ENCODE measurements around the gene COL26A1. TPM values are rescaled to one million over a fixed set of nuclear protein-coding genes. Genes with fewer than 3 reads are reported as not detected.

COL26A1 gene
- total RNA-seq, 2 experiments from 2014 or later = not detected

DNA sequence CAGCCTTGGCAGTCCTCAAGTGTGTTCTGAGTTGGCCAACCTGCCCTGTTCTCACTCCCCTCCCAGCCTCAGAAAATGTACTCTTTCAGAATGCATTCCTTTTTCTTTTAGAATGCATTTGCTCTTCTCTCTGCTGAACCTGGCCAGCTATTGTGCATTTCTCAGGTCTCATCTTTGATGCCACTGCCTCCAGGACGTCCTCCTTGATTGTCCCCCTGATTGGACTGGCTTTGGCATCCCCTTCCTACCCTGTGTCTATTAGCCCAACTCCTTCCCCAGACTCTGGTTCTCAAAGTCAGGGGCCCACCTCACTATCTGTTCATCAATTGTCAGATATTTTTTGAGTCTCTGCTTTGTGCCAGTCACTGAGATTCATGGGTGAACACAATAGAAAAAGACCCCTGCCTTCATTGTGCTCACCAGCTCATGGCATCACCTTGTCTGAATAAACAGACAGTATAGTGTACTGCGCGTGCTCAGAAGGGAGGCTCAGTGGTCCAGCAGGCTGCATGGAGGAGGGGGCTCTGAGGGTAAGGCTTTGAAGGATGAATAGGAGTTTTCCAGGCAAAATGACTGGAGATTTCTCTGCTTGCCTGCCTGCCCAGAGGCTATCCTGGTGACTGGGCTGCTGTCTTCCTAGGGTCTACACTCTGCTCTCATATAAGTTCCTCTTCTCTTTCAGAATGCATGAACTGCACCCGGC, 169.9 kb downstream of the COL26A1 start:
- CTCF ChIA-PET = no interaction called here

DNA sequence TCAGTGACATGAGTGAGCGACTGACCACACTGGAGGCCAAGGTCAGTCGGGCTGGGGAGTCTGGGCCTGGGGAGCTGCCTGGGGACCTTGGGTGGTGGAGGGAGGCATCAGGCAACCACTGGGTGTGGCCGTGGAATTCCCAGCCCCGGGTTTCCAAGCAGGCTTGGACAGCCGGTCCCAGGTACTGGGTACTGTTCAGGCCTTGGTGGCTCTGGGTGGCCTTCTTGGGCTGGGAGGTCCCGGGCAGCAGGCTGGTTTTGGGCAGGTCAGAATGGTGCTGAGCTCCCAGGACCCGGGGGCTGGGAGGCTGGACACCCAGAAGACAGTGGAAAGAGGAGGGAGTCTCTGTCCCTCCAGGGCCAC, 170.4 kb downstream of the COL26A1 start:
- no peak for DNase-seq
- H3K27ac Mint-ChIP-seq = no peak overlapping the region
- no peaks in the 10 kb centered on the region for H3K9me3 Mint-ChIP-seq
- H3K27me3 Mint-ChIP-seq = peaks cover 1% of the 10 kb centered on the region
- no peaks in the 10 kb centered on the region for H3K36me3 Mint-ChIP-seq (ENCODE audit: low read depth)
- H3K4me1 Mint-ChIP-seq = no peaks in the 10 kb centered on the region
- ChIA-PET POLR2A (no interaction called here), CTCF (no interaction called here)
- H3K4me3 Mint-ChIP-seq = no peak overlapping the region

More for the DNA sequence above, 169.9 kb downstream of the COL26A1 start:
- POLR2A ChIA-PET = no interaction called here
- Mint-ChIP-seq H3K27me3 (peaks cover 1% of the 10 kb centered on the region), H3K36me3 (ENCODE audit: low read depth) (no peaks in the 10 kb centered on the region), H3K9me3 (no peaks in the 10 kb centered on the region), H3K27ac (no peak overlapping the region), H3K4me1 (no peaks in the 10 kb centered on the region), H3K4me3 (no peak overlapping the region)
- no peak for DNase-seq

DNA sequence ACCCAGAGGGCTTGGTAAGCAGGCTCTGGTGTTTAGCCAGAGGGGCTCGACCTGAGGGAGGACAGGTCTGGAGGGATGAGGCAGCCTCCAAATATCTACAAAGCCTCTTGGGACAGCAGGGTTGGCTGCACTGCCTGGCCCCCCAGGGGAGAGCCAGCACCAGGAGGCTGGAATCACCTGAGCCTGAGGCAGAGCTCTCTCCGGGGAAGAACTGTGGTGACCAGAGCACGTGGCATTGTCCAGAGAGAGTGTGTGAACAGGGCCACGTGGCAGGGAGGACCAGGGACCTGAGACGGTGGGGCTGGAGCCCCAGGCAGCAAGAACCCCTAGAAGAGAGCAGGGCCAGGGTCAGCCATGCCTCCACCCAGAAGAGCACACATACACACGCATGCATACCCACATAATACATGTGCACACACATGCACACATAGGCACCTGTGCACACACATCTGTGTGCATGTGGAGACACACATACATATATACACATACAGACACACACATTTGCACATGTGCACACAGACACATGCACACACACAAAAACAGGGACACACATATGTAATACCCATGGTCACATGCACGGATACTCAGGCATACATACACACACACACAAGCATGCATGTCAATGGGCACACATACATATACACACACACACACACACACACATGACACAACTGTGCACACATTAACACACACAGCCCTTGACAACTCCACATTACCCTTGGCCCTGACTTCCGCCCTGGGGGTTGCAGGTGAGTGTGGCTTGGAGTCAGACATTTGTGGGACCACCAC, 171.5 kb downstream of the COL26A1 start:
- Mint-ChIP-seq H3K27ac (no peak overlapping the region), H3K36me3 (ENCODE audit: low read depth) (no peaks in the 10 kb centered on the region), H3K4me3 (no peak overlapping the region), H3K4me1 (no peaks in the 10 kb centered on the region), H3K9me3 (no peaks in the 10 kb centered on the region), H3K27me3 (peaks cover 1% of the 10 kb centered on the region)
- ChIA-PET POLR2A (no interaction called here), CTCF (no interaction called here)
- no peak for DNase-seq

DNA sequence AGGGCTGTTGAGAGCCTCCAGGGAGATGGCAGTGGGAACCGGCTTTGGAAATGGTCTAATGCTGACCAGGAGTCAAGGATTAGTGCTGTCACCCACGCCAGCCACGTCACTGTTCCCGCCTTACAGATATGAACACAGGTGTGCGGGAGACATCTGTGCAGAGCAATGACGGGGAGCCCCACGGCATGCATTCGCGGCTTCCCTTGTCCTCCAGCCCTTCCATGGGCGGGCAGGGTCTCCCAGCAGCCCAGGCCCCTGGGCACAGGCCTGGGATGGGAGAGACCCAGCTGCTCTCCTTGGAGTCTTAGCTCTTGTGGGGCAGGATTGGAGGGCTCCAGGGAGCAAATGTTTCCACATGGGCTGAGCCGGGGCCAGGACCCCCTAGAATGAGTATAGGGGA, 172.2 kb downstream of the COL26A1 start:
- ChIA-PET POLR2A (no interaction called here), CTCF (interaction anchor here (1.1 kb wide), 1 partner anchor 8 kb away, joined by 3 read pairs; no protein-coding TSS in a partner anchor)
- Mint-ChIP-seq H3K36me3 (ENCODE audit: low read depth) (no peaks in the 10 kb centered on the region), H3K4me3 (no peak overlapping the region), H3K27ac (no peak overlapping the region), H3K27me3 (peaks cover 1% of the 10 kb centered on the region), H3K9me3 (no peaks in the 10 kb centered on the region), H3K4me1 (no peaks in the 10 kb centered on the region)
- DNase-seq = no peak

DNA sequence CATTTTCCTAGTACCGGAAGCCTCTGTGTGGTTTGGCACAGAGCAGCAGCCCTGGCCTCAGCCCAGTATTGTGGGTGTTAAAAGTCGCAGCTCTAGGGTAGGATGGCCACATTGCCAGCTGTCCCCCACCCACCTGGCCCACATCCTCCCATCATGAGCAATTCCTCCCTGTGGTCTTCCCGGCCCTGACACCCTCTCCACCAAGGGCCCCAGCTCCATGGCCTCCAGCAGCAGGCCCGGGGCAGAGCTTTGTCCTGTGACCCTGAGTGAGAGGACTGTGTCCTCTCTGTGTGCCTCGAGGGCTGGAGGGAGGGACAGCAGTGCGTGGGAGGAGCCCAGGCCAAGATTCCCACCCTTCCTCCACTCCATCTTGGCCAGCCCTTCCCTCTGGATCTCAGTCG, 172.7 kb downstream of the COL26A1 start:
- DNase-seq = no peak
- CTCF ChIA-PET = interaction anchor here (1.1 kb wide), 1 partner anchor 8 kb away, joined by 3 read pairs; no protein-coding TSS in a partner anchor
- POLR2A ChIA-PET = no interaction called here
- no peak overlapping the region for H3K4me3 Mint-ChIP-seq
- no peaks in the 10 kb centered on the region for H3K9me3 Mint-ChIP-seq
- H3K27me3 Mint-ChIP-seq = peaks cover 1% of the 10 kb centered on the region
- H3K4me1 Mint-ChIP-seq = no peaks in the 10 kb centered on the region
- H3K36me3 Mint-ChIP-seq (ENCODE audit: low read depth) = no peaks in the 10 kb centered on the region
- no peak overlapping the region for H3K27ac Mint-ChIP-seq

DNA sequence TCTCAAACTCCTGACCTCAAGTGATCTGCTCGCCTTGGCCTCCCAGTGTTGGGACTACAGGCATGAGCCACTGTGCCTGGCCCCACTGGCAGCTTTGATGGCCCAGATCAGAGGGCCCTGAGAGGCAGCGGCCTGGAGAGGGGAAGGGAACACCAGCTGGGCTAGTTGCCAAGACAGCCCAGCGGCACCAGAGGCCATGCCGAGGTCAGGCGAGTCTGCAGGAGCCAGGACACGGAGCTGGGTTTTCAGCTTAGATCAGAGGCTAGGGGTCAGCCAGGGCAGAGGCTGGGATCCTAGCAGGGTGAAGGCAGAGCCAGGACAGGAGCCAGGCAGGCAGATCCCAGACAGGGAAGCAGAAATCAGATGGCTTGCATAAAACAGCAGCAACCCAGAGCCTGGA, 173.6 kb downstream of the COL26A1 start:
- ChIA-PET CTCF (interaction anchor here (1.1 kb wide), 1 partner anchor 130 kb away, joined by 3 read pairs; no protein-coding TSS in a partner anchor), POLR2A (no interaction called here)
- Mint-ChIP-seq H3K4me1 (no peaks in the 10 kb centered on the region), H3K9me3 (no peaks in the 10 kb centered on the region), H3K4me3 (no peak overlapping the region), H3K27me3 (peaks cover 1% of the 10 kb centered on the region), H3K36me3 (ENCODE audit: low read depth) (no peaks in the 10 kb centered on the region), H3K27ac (no peak overlapping the region)
- DNase-seq = no peak

DNA sequence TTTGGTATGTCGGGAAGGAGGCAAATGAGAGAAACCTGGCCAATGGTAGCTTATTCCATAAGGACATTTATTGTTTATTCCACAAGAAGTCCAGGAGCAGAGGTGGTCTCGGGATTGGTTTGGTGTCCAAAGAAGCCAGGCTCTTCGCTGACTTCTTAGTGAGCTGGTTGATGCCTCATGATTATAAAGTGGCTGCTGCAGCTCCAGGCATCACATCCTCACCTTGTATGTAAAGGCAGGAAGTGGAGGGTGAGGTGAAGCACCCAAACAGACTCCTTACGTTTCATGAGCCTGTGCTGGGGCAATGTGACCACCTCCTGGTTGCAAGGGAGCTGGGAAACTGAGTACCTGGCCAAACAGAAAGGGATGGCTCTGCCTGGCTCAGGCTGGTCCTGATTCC, 174.0 kb downstream of the COL26A1 start:
- Mint-ChIP-seq H3K27me3 (peaks cover 1% of the 10 kb centered on the region), H3K4me3 (no peak overlapping the region), H3K4me1 (no peaks in the 10 kb centered on the region), H3K9me3 (no peaks in the 10 kb centered on the region), H3K36me3 (ENCODE audit: low read depth) (no peaks in the 10 kb centered on the region), H3K27ac (no peak overlapping the region)
- no peak for DNase-seq
- ChIA-PET POLR2A (no interaction called here), CTCF (interaction anchor here (1.1 kb wide), 1 partner anchor 130 kb away, joined by 3 read pairs; no protein-coding TSS in a partner anchor)

DNA sequence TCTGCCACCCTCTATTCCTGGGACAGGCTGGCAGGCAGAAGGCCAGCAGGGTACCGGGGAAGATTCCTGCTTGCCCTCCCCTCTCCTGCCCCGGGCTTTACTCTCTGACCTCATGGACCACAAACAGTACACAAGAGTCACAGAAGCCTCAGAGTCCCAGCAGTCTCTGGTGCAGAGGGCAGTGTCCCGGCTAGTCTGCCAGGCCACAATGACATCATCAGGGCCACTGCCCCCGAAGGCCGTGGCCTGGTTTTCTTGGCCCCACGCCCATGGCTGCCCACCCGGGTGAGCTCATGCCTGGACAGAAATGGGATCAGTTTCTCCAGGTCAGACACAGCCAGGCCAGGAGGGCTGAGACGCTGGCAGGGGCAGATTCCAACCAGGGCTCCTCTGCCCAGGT, 174.5 kb downstream of the COL26A1 start:
- Mint-ChIP-seq H3K27me3 (peaks cover 1% of the 10 kb centered on the region), H3K4me1 (no peaks in the 10 kb centered on the region), H3K9me3 (no peaks in the 10 kb centered on the region), H3K4me3 (no peak overlapping the region), H3K27ac (no peak overlapping the region), H3K36me3 (ENCODE audit: low read depth) (no peaks in the 10 kb centered on the region)
- CTCF ChIA-PET = interaction anchor here (1.1 kb wide), 1 partner anchor 131 kb away, joined by 3 read pairs; no protein-coding TSS in a partner anchor
- POLR2A ChIA-PET = no interaction called here
- DNase-seq = no peak

DNA sequence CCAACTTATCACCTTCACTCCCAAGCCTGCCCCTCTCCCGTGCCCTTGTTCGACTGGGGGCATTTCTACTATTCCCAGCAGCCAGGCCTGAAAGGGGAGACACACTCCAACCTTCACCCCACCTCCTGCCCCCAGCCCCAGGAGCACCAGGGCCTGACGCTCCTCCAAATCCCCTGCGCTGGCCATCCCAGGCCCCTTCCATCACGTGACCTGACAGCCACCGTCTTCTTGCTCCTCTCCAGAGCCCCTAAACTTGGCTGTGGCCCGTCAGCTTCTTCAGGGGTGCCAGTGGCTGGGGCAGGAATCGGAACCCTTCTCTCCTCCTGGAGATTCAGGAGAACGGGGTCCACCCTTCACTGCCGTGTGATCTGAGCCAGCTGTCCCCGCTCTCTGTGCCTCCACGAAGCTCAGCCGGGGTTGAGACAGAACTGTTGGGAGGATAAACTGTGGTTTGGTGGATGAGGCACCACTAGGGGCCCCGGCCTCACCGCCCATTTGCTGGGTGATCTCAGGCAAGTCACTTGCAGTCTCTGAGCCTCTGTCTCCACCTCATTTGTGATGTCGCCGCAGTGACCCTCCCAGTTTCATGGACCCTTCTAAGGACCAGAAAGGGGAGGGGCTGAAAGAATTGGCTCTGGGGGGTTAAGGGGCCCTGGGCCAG, 175.4 kb downstream of the COL26A1 start:
- DNase-seq = no peak
- Mint-ChIP-seq H3K9me3 (no peaks in the 10 kb centered on the region), H3K4me3 (no peak overlapping the region), H3K27ac (no peak overlapping the region), H3K4me1 (no peaks in the 10 kb centered on the region), H3K27me3 (peaks cover 1% of the 10 kb centered on the region), H3K36me3 (ENCODE audit: low read depth) (no peaks in the 10 kb centered on the region)
- CTCF ChIA-PET = no interaction called here
- POLR2A ChIA-PET = no interaction called here

DNA sequence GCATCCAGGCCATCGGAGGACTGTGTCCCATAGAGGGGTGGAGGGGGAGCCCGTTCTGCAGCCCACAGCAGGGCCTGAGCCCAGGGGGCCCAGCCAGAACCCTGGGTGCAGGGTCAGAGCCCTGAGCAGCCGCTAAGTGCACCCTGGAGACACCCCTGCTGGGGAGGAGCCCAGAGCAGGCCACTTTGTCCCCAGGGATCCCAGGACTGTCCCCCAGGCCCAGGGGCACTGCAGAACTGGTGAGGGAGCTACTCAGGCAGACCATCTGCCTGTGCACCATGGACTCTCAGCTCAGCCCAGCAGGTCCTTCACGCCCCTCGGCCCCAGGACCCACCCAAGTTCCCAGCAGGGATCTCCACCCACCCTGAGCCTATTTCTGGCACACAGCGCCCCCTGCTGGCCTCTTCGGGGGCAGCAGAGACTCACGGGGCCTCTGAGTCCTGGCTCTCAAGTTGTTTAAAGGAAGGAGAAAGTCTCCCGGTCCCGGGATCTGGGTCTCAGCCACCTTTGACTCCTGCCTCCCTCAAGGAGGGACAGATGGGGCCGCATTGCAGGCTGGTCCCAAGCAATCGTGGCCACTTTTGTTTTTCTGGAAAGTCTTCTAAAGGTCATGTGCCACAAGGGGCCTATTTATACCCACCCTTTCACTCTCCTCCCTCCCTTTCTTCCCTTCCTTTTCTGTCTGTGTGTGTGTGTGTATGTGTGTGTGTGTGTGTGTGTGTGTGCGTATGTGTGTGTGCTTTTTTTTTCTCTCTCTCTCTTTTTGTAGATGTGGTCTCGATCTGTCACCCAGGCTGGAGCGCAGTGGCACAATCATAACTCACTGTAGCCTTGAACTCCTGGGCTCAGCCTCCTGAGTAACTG, 176.2 kb downstream of the COL26A1 start:
- peaks cover 1% of the 10 kb centered on the region for H3K27me3 Mint-ChIP-seq
- no peaks in the 10 kb centered on the region for H3K36me3 Mint-ChIP-seq (ENCODE audit: low read depth)
- no peak overlapping the region for H3K4me3 Mint-ChIP-seq
- DNase-seq = peak; percentile 61
- ChIA-PET POLR2A (no interaction called here), CTCF (no interaction called here)
- H3K9me3 Mint-ChIP-seq = no peaks in the 10 kb centered on the region
- H3K27ac Mint-ChIP-seq = no peak overlapping the region
- no peaks in the 10 kb centered on the region for H3K4me1 Mint-ChIP-seq

DNA sequence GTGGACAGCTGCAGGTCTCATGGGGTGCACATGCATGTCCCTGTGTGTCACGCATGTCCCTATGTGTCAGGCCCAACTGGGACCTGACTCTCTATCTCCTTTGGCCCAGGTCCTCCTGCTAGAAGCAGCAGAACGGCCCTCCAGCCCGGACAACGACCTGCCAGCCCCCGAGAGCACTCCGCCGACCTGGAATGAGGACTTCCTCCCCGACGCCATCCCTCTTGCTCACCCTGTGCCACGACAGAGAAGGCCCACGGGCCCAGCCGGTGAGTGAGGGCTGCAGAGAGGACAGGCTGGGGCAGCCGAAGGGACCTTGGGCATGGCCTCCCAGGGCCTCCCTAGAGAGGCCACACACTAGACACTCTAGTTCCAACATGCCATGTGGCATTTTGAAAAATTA, 177.1 kb downstream of the COL26A1 start:
- no peaks in the 10 kb centered on the region for H3K9me3 Mint-ChIP-seq
- ChIA-PET CTCF (interaction anchor here (1.2 kb wide), 1 partner anchor 37 kb away, joined by 3 read pairs; no protein-coding TSS in a partner anchor), POLR2A (no interaction called here)
- no peak for DNase-seq
- H3K27ac Mint-ChIP-seq = no peak overlapping the region
- H3K4me3 Mint-ChIP-seq = no peak overlapping the region
- no peaks in the 10 kb centered on the region for H3K27me3 Mint-ChIP-seq
- no peaks in the 10 kb centered on the region for H3K36me3 Mint-ChIP-seq (ENCODE audit: low read depth)
- no peaks in the 10 kb centered on the region for H3K4me1 Mint-ChIP-seq

DNA sequence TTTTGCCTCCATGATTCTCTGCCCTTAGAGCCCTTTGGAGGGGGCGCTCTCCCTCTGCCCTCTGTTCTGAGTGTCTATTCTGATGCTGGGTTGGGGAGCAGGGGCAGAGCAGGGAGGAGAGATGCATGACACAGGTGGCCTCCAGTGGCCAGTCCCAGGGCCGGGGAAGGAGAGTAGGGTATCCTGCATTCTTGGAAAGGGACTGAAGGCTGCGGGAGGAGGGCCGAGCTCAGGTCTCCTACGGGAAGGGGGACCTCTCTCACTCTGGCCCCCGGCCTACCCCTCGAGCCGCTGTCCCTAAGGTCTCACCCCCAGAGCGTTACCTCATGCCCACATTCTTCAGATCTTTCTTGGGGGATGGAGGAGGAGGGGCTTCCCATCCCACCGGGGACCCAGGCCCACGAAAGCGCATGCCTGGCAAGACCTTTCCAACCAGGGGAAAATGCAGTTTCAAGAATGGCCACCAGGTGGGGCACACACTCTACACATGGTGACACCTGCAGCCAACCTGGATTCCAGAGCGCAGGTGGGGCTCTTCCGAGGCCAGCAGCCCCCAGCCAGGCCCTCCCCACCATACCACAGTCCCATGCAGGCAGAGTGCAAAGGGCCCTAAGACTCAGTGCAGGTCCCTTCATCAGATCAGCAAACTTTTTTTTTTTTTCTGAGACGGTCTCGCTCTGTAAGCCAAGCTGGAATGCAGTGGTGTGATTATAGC, 180.0 kb downstream of the COL26A1 start:
- POLR2A ChIA-PET = no interaction called here
- no peak overlapping the region for H3K27ac Mint-ChIP-seq

More for the DNA sequence above, 180.0 kb downstream of the COL26A1 start:
- peak; percentile 71 for DNase-seq
- Mint-ChIP-seq H3K4me1 (no peaks in the 10 kb centered on the region), H3K27me3 (no peaks in the 10 kb centered on the region), H3K4me3 (no peak overlapping the region), H3K9me3 (no peaks in the 10 kb centered on the region), H3K36me3 (ENCODE audit: low read depth) (no peaks in the 10 kb centered on the region)
- CTCF ChIA-PET = interaction anchor here (0.6 to 1.5 kb wide), 12 partner anchors 10 to 902 kb away, joined by 3 to 11 read pairs (median 4); no protein-coding TSS in a partner anchor

Measured in activated CD4-positive, alpha-beta memory T cell treated with anti-CD3 and anti-CD28 coated beads, Interleukin-2, amount 10 ng/mL, durations not matched to agents 7 days and 5 days (primary cell).